Stomach (tissue), 9 donors: ENCODE measurements around the gene PCDH20. TPM values are rescaled to one million over a fixed set of nuclear protein-coding genes. Genes with fewer than 3 reads are reported as not detected.
"Not testable (repeated sequence)": the region's sequence is repeated elsewhere in the genome, so short reads cannot be mapped to it uniquely, and the experiment has no call there.

Experiments
- DNase-seq, 2 donors: peaks; one replicate each; pipeline versions ENCODE4 v3.0.0 to v3.0.0-alpha.2; 2013 to 2019
- H3K27ac ChIP-seq, 5 donors: fragments of 200-600 bp in 4 of 5; sonication (generic) in 4 of 5; one replicate each; pipeline ENCODE4 v1.5.1; 2013 to 2019; ENCODE audit warnings: mild to moderate bottlenecking in 1 of 5, moderate library complexity in 1 of 5
- H3K27me3 ChIP-seq, 3 donors: fragments of 200-600 bp; sonication (generic); one replicate each; pipeline ENCODE4 v1.5.1; 2017 to 2019; ENCODE audit warnings: mixed run types in 1 of 3
- H3K36me3 ChIP-seq, 4 donors: fragments of 200-600 bp; sonication (generic); 1 replicate in 3 of 4; 2 replicates in 1 of 4; pipeline ENCODE4 v1.5.1; 2016 to 2019
- H3K4me1 ChIP-seq, 4 donors: fragments of 200-600 bp; sonication (generic); one replicate each; pipeline ENCODE4 v1.5.1; 2016 to 2019
- H3K4me3 ChIP-seq, 4 donors: fragments of 200-600 bp; sonication (generic) in 3 of 4; one replicate each; pipeline ENCODE4 v1.5.1; 2016 to 2019; ENCODE audit warnings: mild to moderate bottlenecking in 1 of 4
- H3K9me3 ChIP-seq, 4 donors: fragments of 200-600 bp; sonication (generic); one replicate each; pipeline ENCODE4 v1.5.1; 2016 to 2019
- EP300 ChIP-seq: sonication (generic); formaldehyde crosslinking; IDR thresholded peaks from one replicate; pipeline ENCODE4 v1.6.1; 2017; ENCODE audit warnings: antibody characterized with exemption
- POLR2A ChIP-seq, 4 donors: fragments of 450-650 bp; IDR thresholded peaks; one replicate each; pipeline ENCODE4 v1.6.1; 2016; ENCODE audit warnings: antibody characterized with exemption in 4 of 4, control low read depth in 2 of 4, mild to moderate bottlenecking in 1 of 4, moderate library complexity in 1 of 4
- POLR2AphosphoS5 ChIP-seq, 3 donors: sonication (generic); formaldehyde crosslinking; IDR thresholded peaks; one replicate each; pipeline ENCODE4 v1.6.1; 2016; ENCODE audit warnings: antibody characterized with exemption in 3 of 3
- WGBS, 5 donors: extraction: QIAGEN DNeasy Blood & Tissue Kit in 3 of 5; methylation state at CpG; one replicate each; pipeline versions ENCODE4 v1.1.5 to v1.1.7; 2013 to 2018; 5-methylcytosine and 5-hydroxymethylcytosine counted together
- intact Hi-C: fragments of 100-400 bp; cut with DNase I; formaldehyde crosslinking; loops from one replicate; pipeline ENCODE4 v1.15.1; 2023; ENCODE audit warnings: low total_unique reads
- polyA plus RNA-seq, 3 donors: library from polyadenylated mRNA; stranded (reverse); fragments of 200-250 nt; gene quantifications; one replicate each; pipeline ENCODE4 v1.2.3, GENCODE V29; 2013
- total RNA-seq, 5 donors: library from RNA; depleted of rRNA; stranded (reverse); fragments of >200 nt; gene quantifications; one replicate each; pipeline versions ENCODE4 v1.1.0 to v1.2.3, GENCODE V29; 2014 to 2016
- TF ChIP-seq, protein P1 (sequence below), 7 experiments: fragments of 450-650 bp in 4 of 7; fragments of 200-600 bp in 3 of 7; sonication (generic) in 3 of 7; IDR thresholded peaks; one replicate each; pipeline ENCODE4 v1.5.1; 2016 to 2019; ENCODE audit warnings: antibody characterized with exemption in 7 of 7, control low read depth in 2 of 7, mild to moderate bottlenecking in 1 of 7
- donor health status: healthy with polysubstance abuse.
- donor health status: Bipolar disorder and iron deficiency.
- donor health status: healthy.

The PCDH20 gene
- total and polyA plus RNA-seq, 8 donors = 0.53 to 18.0 (median 1.5) TPM; not detected in 2

DNA sequence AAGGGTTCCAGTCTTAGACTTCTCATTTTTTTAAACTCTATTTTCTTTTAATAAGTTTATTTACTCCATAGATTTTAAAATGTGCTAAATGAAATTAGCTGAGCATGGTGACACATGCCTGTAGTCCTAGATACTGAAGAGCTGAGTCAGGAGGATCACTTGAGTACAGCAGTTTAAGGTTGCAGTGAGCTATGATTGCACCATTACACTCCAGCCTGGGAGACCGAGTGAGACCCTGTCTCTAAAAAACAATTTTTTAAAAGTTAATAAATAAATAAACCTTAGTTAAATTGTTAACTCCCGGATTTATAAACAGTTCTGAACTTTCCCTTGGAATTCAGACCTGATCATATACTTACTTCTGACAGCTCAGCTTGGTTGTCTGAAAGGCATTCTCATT lies 32.5 kb downstream of the PCDH20 start:
- WGBS, 5 donors = 64 to 82% (median 70%) methylated on average over 2 of the region's 2 CpGs

DNA sequence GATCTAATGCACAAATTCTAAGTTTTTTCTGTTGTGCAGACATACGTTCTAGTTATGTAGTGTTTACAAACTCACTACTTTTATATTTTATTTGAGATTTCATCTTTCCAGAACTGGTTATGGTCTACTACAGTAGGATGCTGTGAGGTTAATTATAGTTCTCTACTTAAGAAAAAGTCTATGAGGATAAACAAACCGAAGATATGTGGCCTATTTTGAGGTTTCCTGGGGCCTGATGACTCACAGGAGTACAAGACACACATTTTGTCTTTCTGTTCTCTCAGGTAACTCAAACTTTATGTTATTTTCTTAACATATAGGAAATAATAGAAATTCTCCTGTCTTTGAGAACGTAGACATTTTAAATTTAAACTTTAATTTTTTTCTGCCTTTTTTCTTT lies 45.1 kb downstream of the PCDH20 start:
- 47 to 66% (median 58%) methylated on average over 3 of the region's 3 CpGs for WGBS, 5 donors
- no peaks in the 10 kb centered on the region for H3K27me3 ChIP-seq
- intact Hi-C loops = no loop called here
- peaks cover 0 to 7% (median 0%) of the 10 kb centered on the region in 4 donors for H3K9me3 ChIP-seq
- no peak overlapping the region for H3K27ac ChIP-seq
- TF ChIP-seq POLR2AphosphoS5 (IDR thresholded peaks at IDR 0.05) = no peak
- no peak for TF ChIP-seq POLR2A (IDR thresholded peaks at IDR 0.05)
- TF ChIP-seq EP300 = no peak
- TF ChIP-seq, protein P1, sequence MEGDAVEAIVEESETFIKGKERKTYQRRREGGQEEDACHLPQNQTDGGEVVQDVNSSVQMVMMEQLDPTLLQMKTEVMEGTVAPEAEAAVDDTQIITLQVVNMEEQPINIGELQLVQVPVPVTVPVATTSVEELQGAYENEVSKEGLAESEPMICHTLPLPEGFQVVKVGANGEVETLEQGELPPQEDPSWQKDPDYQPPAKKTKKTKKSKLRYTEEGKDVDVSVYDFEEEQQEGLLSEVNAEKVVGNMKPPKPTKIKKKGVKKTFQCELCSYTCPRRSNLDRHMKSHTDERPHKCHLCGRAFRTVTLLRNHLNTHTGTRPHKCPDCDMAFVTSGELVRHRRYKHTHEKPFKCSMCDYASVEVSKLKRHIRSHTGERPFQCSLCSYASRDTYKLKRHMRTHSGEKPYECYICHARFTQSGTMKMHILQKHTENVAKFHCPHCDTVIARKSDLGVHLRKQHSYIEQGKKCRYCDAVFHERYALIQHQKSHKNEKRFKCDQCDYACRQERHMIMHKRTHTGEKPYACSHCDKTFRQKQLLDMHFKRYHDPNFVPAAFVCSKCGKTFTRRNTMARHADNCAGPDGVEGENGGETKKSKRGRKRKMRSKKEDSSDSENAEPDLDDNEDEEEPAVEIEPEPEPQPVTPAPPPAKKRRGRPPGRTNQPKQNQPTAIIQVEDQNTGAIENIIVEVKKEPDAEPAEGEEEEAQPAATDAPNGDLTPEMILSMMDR (IDR thresholded peaks at IDR 0.05) = no peak
- H3K4me3 ChIP-seq = no peak overlapping the region
- no peak for DNase-seq
- no peaks in the 10 kb centered on the region for H3K36me3 ChIP-seq
- H3K4me1 ChIP-seq = no peaks in the 10 kb centered on the region

More for the DNA sequence above, 32.5 kb downstream of the PCDH20 start:
- Histone ChIP-seq H3K36me3 (no peaks in the 10 kb centered on the region), H3K9me3 (no peaks in the 10 kb centered on the region), H3K4me1 (no peaks in the 10 kb centered on the region), H3K27ac (no peak overlapping the region), H3K27me3 (no peaks in the 10 kb centered on the region), H3K4me3 (no peak overlapping the region)
- TF ChIP-seq POLR2A (IDR thresholded peaks at IDR 0.05) (no peak), POLR2AphosphoS5 (IDR thresholded peaks at IDR 0.05) (no peak), EP300 (no peak)
- TF ChIP-seq, protein P1 (IDR thresholded peaks at IDR 0.05) = no peak
- no peak for DNase-seq
- intact Hi-C loops = no loop called here

DNA sequence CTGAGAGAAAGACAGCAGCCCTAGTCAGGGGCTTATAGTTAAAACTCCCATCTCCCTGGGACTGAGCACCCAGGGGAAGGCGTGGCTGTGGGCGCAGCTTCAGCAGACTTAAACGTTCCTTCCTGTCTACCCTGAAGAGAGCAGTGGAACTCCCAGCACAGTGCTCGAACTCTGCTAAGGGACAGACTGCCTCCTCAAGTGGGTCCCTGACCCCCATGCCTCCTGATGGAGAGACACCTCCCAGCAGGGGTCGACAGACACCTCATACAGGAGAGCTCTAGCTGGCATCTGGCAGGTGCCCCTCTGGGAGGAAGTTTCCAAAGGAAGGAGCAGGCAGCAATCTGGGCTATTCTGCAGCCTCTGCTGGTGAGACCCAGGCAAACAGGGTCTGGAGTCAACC lies 51.0 kb downstream of the PCDH20 start:
- intact Hi-C loops, H3K4me3 ChIP-seq, H3K27ac ChIP-seq, H3K36me3 ChIP-seq, H3K27me3 ChIP-seq, H3K4me1 ChIP-seq, DNase-seq: not testable (repeated sequence)
- 71 to 89% (median 86%) methylated on average over 4 to 5 of the region's 5 CpGs for WGBS, 5 donors
- H3K9me3 ChIP-seq = peaks cover 0 to 17% (median 0%) of the 10 kb centered on the region in 4 donors

GRCh38 chr13:61362522-61362921 lies 53.1 kb downstream of the PCDH20 start:
- DNase-seq = no peak
- Histone ChIP-seq H3K4me3 (no peak overlapping the region), H3K27ac (no peak overlapping the region), H3K9me3 (peaks cover 0 to 13% (median 0%) of the 10 kb centered on the region in 4 donors), H3K27me3 (no peaks in the 10 kb centered on the region), H3K36me3 (no peaks in the 10 kb centered on the region), H3K4me1 (no peaks in the 10 kb centered on the region)
- TF ChIP-seq EP300 = no peak
- TF ChIP-seq, protein P1 (IDR thresholded peaks at IDR 0.05) = no peak
- no peak for TF ChIP-seq POLR2AphosphoS5 (IDR thresholded peaks at IDR 0.05)
- TF ChIP-seq POLR2A (IDR thresholded peaks at IDR 0.05) = no peak
- intact Hi-C loops = no loop called here
